HFFc6 (cell line): ENCODE data around the gene LBR. TPM values are rescaled to one million over a fixed set of nuclear protein-coding genes. Genes with fewer than 3 reads are reported as not detected.

ENCODE experiments used
- DNase-seq: peaks from one replicate; pipeline ENCODE4 v3.0.0-alpha.2; 2018
- H3K27ac Mint-ChIP-seq: 2 replicates; pipeline ENCODE4 v1.8.0; 2020; ENCODE audit warnings: mild to moderate bottlenecking, mixed read lengths
- H3K27me3 Mint-ChIP-seq: 2 replicates; pipeline ENCODE4 v1.8.0; 2021; ENCODE audit warnings: mild to moderate bottlenecking, moderate library complexity, mixed read lengths; ENCODE audit not compliant: insufficient read depth
- H3K36me3 Mint-ChIP-seq: 2 replicates; pipeline ENCODE4 v1.8.0; 2021; ENCODE audit warnings: low read depth, mixed read lengths
- H3K4me1 Mint-ChIP-seq: 2 replicates; pipeline ENCODE4 v1.8.0; 2020; ENCODE audit warnings: low read depth, mixed read lengths
- H3K4me3 Mint-ChIP-seq: 2 replicates; pipeline ENCODE4 v1.8.0; 2020; ENCODE audit warnings: mild to moderate bottlenecking, moderate library complexity, mixed read lengths
- H3K9me3 Mint-ChIP-seq: 2 replicates; pipeline ENCODE4 v1.8.0; 2020; ENCODE audit warnings: mild to moderate bottlenecking, mixed read lengths
- total RNA-seq, 6 experiments: library from RNA; stranded (reverse); fragmentation: NEBNext Ultra II Directional; extraction: Animal tissue kit (Norgen Biotek cat#: 25700); gene quantifications; 2 replicates in 1 of 6; 3 replicates in 5 of 6; pipeline ENCODE4 v1.2.3, GENCODE V29; 2021
- TF ChIP-seq, protein P1 (sequence below): fragments of 200-600 bp; sonication (generic); IDR thresholded peaks from 2 replicates; pipeline ENCODE4 v1.5.0; 2021; ENCODE audit warnings: antibody characterized with exemption, mild to moderate bottlenecking

The LBR gene
- total RNA-seq, 6 experiments from 2014 or later, result 20.7 to 42.7 (median 36.3) TPM

GRCh38 chr1:225407755-225408154 is 20.1 kb downstream of the LBR start:
- H3K27me3 Mint-ChIP-seq, result peaks cover 2% of the 10 kb centered on the region; the same call in 1 of the 2 replicates
- no peaks in the 10 kb centered on the region for H3K4me1 Mint-ChIP-seq
- H3K36me3 Mint-ChIP-seq, result peaks cover 13% of the 10 kb centered on the region; the same call in 1 of the 2 replicates
- no peak overlapping the region for H3K27ac Mint-ChIP-seq
- TF ChIP-seq, protein P1, sequence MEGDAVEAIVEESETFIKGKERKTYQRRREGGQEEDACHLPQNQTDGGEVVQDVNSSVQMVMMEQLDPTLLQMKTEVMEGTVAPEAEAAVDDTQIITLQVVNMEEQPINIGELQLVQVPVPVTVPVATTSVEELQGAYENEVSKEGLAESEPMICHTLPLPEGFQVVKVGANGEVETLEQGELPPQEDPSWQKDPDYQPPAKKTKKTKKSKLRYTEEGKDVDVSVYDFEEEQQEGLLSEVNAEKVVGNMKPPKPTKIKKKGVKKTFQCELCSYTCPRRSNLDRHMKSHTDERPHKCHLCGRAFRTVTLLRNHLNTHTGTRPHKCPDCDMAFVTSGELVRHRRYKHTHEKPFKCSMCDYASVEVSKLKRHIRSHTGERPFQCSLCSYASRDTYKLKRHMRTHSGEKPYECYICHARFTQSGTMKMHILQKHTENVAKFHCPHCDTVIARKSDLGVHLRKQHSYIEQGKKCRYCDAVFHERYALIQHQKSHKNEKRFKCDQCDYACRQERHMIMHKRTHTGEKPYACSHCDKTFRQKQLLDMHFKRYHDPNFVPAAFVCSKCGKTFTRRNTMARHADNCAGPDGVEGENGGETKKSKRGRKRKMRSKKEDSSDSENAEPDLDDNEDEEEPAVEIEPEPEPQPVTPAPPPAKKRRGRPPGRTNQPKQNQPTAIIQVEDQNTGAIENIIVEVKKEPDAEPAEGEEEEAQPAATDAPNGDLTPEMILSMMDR, result no peak
- DNase-seq, result no peak
- H3K4me3 Mint-ChIP-seq, result no peak overlapping the region
- H3K9me3 Mint-ChIP-seq, result no peaks in the 10 kb centered on the region

GRCh38 chr1:225406976-225407725 is 20.7 kb downstream of the LBR start:
- Mint-ChIP-seq H3K9me3 (no peaks in the 10 kb centered on the region), H3K27me3 (peaks cover 2% of the 10 kb centered on the region; the same call in 1 of the 2 replicates), H3K36me3 (peaks cover 13% of the 10 kb centered on the region; the same call in 1 of the 2 replicates), H3K4me1 (no peaks in the 10 kb centered on the region), H3K27ac (no peak overlapping the region), H3K4me3 (no peak overlapping the region)
- TF ChIP-seq, protein P1, result no peak
- no peak for DNase-seq

DNA sequence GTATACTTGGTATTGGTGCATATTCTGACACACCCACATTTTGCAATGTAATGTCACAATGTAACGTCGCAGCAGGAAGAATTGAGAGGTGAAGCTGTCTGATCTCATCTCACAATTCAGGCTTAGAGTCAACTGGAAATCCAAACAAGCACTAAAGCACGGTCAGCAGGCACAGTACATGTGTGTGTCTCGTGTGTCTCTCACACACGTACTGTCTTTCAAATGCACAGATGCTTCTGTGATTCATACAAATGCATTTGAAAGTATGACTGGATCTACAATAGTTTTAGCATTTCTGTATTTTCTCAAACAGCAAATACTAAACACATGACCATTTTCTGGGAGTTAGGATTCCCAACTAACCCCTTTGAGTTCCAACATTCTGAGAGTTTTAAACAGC is 26.9 kb downstream of the LBR start:
- no peaks in the 10 kb centered on the region for H3K4me1 Mint-ChIP-seq
- peaks cover 16% of the 10 kb centered on the region for H3K36me3 Mint-ChIP-seq
- TF ChIP-seq, protein P1, result no peak
- no peaks in the 10 kb centered on the region for H3K9me3 Mint-ChIP-seq
- no peak overlapping the region for H3K27ac Mint-ChIP-seq
- DNase-seq, result no peak
- H3K4me3 Mint-ChIP-seq, result no peak overlapping the region
- H3K27me3 Mint-ChIP-seq, result no peaks in the 10 kb centered on the region

DNA sequence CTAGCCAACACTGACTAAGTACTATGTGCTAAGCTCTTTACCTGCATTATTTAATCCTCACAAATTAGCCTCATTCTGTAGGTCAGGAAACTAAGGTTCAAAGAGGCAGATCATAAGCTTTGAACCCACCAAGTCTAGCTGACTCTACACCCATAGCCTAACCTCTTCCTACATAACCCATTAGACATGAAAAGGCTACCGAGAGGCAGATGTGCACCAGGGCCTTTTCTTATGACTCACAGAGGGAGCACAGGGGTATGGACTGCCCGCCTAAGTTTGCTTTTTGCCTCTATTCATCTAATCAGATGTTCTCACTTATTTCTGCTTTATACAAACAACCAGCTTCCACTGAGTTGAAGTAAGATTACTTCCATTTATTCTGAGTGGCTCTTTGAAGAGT is 31.5 kb downstream of the LBR start:
- Mint-ChIP-seq H3K27ac (no peak overlapping the region), H3K4me1 (no peaks in the 10 kb centered on the region), H3K9me3 (no peaks in the 10 kb centered on the region), H3K36me3 (peaks cover 17% of the 10 kb centered on the region), H3K27me3 (no peaks in the 10 kb centered on the region; the same call in 1 of the 2 replicates), H3K4me3 (no peak overlapping the region)
- no peak for DNase-seq
- TF ChIP-seq, protein P1, result no peak

DNA sequence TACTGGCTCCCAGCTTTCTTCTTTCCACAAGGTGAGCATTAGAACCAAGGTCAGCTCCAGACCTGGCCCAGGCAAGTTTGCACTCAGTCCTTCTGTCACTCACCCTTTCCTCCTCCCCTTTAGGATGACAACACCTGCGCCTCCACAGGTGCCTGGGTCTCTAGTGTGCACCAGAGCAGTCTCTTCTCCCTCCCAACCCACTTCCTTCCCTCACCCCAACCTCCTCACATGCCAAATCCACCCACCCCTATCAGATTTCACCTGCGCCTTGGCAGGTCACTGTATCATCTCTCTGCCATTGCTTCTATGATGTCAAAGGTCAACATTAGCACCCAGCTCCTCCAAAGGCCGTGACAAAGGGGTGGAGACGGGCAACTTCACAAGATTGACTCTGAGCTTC is 38.0 kb downstream of the LBR start:
- no peaks in the 10 kb centered on the region for H3K9me3 Mint-ChIP-seq
- TF ChIP-seq, protein P1, result no peak

More for the DNA sequence above, 38.0 kb downstream of the LBR start:
- H3K4me3 Mint-ChIP-seq, result no peak overlapping the region
- no peak overlapping the region for H3K27ac Mint-ChIP-seq
- H3K4me1 Mint-ChIP-seq, result no peaks in the 10 kb centered on the region
- H3K36me3 Mint-ChIP-seq, result no peaks in the 10 kb centered on the region
- H3K27me3 Mint-ChIP-seq, result no peaks in the 10 kb centered on the region; the same call in 1 of the 2 replicates
- no peak for DNase-seq
